Smooth muscle cell (in vitro differentiated cells): Measurements from ENCODE around the gene PRKN. TPM values are rescaled to one million over a fixed set of nuclear protein-coding genes. Genes with fewer than 3 reads are reported as not detected.

Experiments used
- DNase-seq: peaks from one replicate; lab custom pipeline; 2025; ENCODE audit not compliant: unreplicated experiment; lab: John Stamatoyannopoulos, UW
- H2AFZ ChIP-seq: fragments of 200-600 bp; sonication (generic); 2 replicates; pipeline ENCODE4 v1.6.0; 2016; ENCODE audit warnings: antibody characterized with exemption, low read depth, mild to moderate bottlenecking
- H3F3A ChIP-seq: fragments of 200-600 bp; sonication (generic); 2 replicates; pipeline ENCODE4 v1.6.0; 2017; ENCODE audit warnings: antibody characterized with exemption, low read depth
- H3K27ac ChIP-seq: fragments of 200-600 bp; sonication (generic); 2 replicates; pipeline ENCODE4 v1.5.1; 2016; ENCODE audit warnings: low read depth, mild to moderate bottlenecking
- H3K27me3 ChIP-seq: fragments of 200-600 bp; sonication (generic); 2 replicates; pipeline ENCODE4 v1.6.1; 2016; ENCODE audit warnings: low read depth, mild to moderate bottlenecking
- H3K36me3 ChIP-seq: fragments of 200-600 bp; sonication (generic); 2 replicates; pipeline ENCODE4 v1.5.1; 2016; ENCODE audit warnings: low read depth
- H3K4me1 ChIP-seq: fragments of 200-600 bp; sonication (generic); 2 replicates; pipeline ENCODE4 v1.5.1; 2016; ENCODE audit warnings: low read depth
- H3K4me2 ChIP-seq: fragments of 200-600 bp; sonication (generic); 2 replicates; pipeline ENCODE4 v1.6.0; 2016; ENCODE audit warnings: mild to moderate bottlenecking
- H3K4me3 ChIP-seq: fragments of 200-600 bp; sonication (generic); 2 replicates; pipeline ENCODE4 v1.5.1; 2016; ENCODE audit warnings: mild to moderate bottlenecking
- H3K79me2 ChIP-seq: fragments of 200-600 bp; sonication (generic); 2 replicates; pipeline ENCODE4 v1.6.0; 2016; ENCODE audit warnings: low read depth, mild to moderate bottlenecking
- H3K9ac ChIP-seq: fragments of 200-600 bp; sonication (generic); 2 replicates; pipeline ENCODE4 v1.6.0; 2016; ENCODE audit warnings: low read depth
- H3K9me3 ChIP-seq: fragments of 200-600 bp; sonication (generic); replicated peaks from 2 replicates; pipeline ENCODE4 v1.5.1; 2016; ENCODE audit warnings: low read depth
- H4K20me1 ChIP-seq: fragments of 200-600 bp; sonication (generic); 2 replicates; pipeline ENCODE4 v1.6.0; 2016; ENCODE audit warnings: low read depth
- whole genome bisulfite sequencing: methylation state at CpG from one replicate; pipeline ENCODE4 v1.1.7; 2016; ENCODE audit warnings: low lambda C conversion rate; 5-methylcytosine and 5-hydroxymethylcytosine counted together
- polyA plus RNA-seq: library from polyadenylated mRNA; unstranded; fragments of >200 nt; fragmentation: Nextera tagmentation; extraction: Ambion mirVana; gene quantifications from 2 replicates; pipeline ENCODE4 v1.2.1, GENCODE V29; 2016
- total RNA-seq: library from RNA; depleted of rRNA; stranded (reverse); fragments of >200 nt; gene quantifications from 2 replicates; pipeline ENCODE4 v1.2.3, GENCODE V29; 2014
- TF ChIP-seq, protein P1 (sequence below): fragments of 200-600 bp; sonication (generic); IDR thresholded peaks from 2 replicates; pipeline ENCODE4 v1.5.1; 2017; ENCODE audit warnings: borderline replicate concordance, mild to moderate bottlenecking, antibody characterized with exemption; ENCODE audit not compliant: insufficient read depth, poor library complexity, severe bottlenecking

The PRKN gene
- total and polyA plus RNA-seq, 2 experiments from 2014 or later: 0.81 to 5.1 TPM

DNA sequence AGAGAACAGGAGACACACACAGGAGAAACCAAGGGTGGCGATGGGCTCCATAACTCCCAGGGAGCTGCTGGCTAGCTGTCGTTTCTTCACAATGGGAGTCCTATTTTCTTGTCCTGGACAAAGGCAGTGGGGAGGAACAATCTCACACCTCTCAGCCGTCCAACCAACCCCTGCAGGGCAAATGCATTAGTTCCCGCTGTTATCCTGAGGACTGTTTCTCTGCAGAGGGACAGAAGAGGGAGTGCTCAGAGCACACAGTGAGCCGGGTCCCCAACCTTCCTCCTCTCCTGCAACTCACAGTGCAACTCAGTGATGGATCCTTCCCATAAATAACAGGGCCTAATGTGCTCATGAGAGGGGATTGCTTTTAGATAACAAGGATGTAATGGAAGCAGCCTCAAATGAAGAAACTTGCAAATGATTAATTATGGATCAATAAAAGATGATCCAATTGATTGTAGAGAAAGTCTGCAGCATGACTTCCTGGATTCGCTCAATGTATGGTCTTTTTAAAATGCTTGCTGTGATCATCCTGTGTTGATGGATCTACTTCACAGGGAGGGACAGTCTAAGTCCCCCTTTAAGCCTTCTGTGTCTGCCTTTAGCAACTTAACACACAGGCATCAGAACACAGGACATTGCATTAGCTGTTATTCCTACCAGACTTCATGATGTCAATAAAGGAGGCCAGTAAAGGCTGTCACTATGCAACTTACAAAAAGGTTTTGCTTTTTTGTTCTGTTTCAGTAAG, 1000.3 kb downstream of the PRKN start:
- Histone ChIP-seq H2AFZ (no peak overlapping the region), H3K9ac (no peak overlapping the region), H3F3A (no peaks in the 10 kb centered on the region), H3K4me1 (peaks cover 7% of the 10 kb centered on the region), H3K79me2 (no peaks in the 10 kb centered on the region), H3K36me3 (no peaks in the 10 kb centered on the region), H3K4me3 (no peak overlapping the region), H3K9me3 (no peaks in the 10 kb centered on the region), H3K27me3 (peaks cover 14% of the 10 kb centered on the region), H4K20me1 (no peaks in the 10 kb centered on the region), H3K27ac (no peak overlapping the region), H3K4me2 (no peak overlapping the region)
- 33% methylated on average over 6 of the region's 6 CpGs for WGBS
- no peak for DNase-seq
- TF ChIP-seq, protein P1, sequence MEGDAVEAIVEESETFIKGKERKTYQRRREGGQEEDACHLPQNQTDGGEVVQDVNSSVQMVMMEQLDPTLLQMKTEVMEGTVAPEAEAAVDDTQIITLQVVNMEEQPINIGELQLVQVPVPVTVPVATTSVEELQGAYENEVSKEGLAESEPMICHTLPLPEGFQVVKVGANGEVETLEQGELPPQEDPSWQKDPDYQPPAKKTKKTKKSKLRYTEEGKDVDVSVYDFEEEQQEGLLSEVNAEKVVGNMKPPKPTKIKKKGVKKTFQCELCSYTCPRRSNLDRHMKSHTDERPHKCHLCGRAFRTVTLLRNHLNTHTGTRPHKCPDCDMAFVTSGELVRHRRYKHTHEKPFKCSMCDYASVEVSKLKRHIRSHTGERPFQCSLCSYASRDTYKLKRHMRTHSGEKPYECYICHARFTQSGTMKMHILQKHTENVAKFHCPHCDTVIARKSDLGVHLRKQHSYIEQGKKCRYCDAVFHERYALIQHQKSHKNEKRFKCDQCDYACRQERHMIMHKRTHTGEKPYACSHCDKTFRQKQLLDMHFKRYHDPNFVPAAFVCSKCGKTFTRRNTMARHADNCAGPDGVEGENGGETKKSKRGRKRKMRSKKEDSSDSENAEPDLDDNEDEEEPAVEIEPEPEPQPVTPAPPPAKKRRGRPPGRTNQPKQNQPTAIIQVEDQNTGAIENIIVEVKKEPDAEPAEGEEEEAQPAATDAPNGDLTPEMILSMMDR: no peak

DNA sequence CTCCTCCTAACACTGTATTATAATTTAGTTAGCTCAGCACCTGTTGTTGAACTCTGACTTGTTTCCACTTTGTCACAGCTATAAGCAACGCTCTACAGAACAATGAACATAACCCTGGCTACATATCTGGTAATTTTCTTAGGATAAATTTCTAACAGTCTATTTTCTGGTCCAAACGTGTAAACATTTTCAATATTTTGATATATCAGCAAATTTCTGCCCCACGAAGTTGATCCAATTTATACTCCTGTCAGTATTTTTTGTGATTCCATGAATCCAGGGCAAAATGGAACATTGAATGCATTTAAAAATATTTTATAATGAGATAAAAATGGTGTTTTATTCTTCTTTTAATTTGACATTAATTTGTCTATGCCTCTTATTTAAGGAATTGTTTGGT, 1005.2 kb downstream of the PRKN start:
- Histone ChIP-seq H3K9ac (no peak overlapping the region), H3K4me2 (no peak overlapping the region), H3F3A (no peaks in the 10 kb centered on the region), H3K4me1 (peaks cover 17% of the 10 kb centered on the region), H3K36me3 (no peaks in the 10 kb centered on the region), H2AFZ (no peak overlapping the region), H3K79me2 (no peaks in the 10 kb centered on the region), H3K9me3 (no peaks in the 10 kb centered on the region), H3K27ac (no peak overlapping the region), H4K20me1 (no peaks in the 10 kb centered on the region), H3K4me3 (no peak overlapping the region), H3K27me3 (peaks cover 14% of the 10 kb centered on the region)
- 85% methylated on average over 3 of the region's 3 CpGs for whole genome bisulfite sequencing
- TF ChIP-seq, protein P1: no peak
- DNase-seq: no peak

DNA sequence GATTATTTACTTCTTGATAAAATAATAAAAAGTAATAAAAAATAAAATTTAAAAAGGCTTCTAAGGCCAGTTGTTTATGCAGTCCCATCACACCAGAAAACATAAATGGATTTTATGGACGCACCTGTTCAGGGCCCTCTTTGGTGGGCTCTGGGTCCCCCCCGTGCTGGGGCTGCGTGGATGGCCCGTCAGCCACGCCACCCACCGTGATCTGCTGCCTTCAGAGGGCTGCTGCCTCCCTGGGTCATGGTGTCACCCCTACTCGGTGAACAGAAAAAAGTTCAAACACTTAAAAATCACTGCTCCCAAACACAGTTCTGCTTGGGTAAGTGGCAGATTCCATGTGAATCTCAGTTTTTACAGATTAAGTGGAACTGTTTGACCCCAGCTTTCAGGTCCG, 1006.1 kb downstream of the PRKN start:
- TF ChIP-seq, protein P1: no peak
- Histone ChIP-seq H3K4me1 (peaks cover 14% of the 10 kb centered on the region), H3K36me3 (no peaks in the 10 kb centered on the region), H3K9ac (no peak overlapping the region), H3K79me2 (no peaks in the 10 kb centered on the region), H2AFZ (no peak overlapping the region), H3K27me3 (peaks cover 8% of the 10 kb centered on the region), H3K4me3 (no peak overlapping the region), H3K9me3 (no peaks in the 10 kb centered on the region), H3F3A (no peaks in the 10 kb centered on the region), H4K20me1 (no peaks in the 10 kb centered on the region), H3K27ac (no peak overlapping the region), H3K4me2 (no peak overlapping the region)
- no peak for DNase-seq
- WGBS: 84% methylated on average over 8 of the region's 8 CpGs

DNA sequence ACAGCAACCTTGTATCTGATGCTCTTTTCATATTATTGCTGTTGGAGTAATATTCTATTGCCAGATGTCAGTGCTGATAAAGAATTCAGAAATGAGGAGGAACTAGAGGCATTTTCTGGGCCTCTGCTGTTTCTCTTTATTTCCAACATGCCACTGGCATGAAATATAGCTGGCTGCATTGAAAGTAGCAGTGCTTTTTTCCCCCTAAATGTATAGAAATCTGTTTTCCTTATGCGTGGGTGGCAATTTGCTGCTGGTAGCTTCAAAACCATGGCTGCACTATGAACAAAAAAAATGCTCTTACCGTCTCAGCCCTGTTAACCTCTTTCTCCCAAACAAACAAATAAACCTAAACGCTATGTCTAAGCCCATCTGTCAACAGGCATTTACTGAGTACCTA, 1011.4 kb downstream of the PRKN start:
- no peaks in the 10 kb centered on the region for H4K20me1 ChIP-seq
- TF ChIP-seq, protein P1: no peak

More for the DNA sequence above, 1011.4 kb downstream of the PRKN start:
- Histone ChIP-seq H3K9ac (no peak overlapping the region), H3K9me3 (no peaks in the 10 kb centered on the region), H3F3A (no peaks in the 10 kb centered on the region), H3K4me2 (no peak overlapping the region), H3K4me3 (no peak overlapping the region), H3K27ac (no peak overlapping the region), H2AFZ (no peak overlapping the region), H3K36me3 (no peaks in the 10 kb centered on the region), H3K4me1 (peaks cover 4% of the 10 kb centered on the region), H3K79me2 (no peaks in the 10 kb centered on the region), H3K27me3 (no peaks in the 10 kb centered on the region)
- WGBS: 85% methylated on average over 3 of the region's 3 CpGs
- no peak for DNase-seq
